DND-41 (cell line): Measurements from ENCODE around the gene AFF4.

Source experiments
- CTCF ChIP-seq: IDR thresholded peaks from 2 replicates; pipeline ENCODE4 v1.5.1; 2012; ENCODE audit warnings: borderline replicate concordance, low read length, moderate library complexity, mild to moderate bottlenecking; ENCODE audit not compliant: poor library complexity, severe bottlenecking; ENCODE audit errors: extremely low read depth
- EZH2 ChIP-seq: IDR thresholded peaks from 3 replicates; pipeline ENCODE4 v1.6.1; 2012; ENCODE audit warnings: borderline replicate concordance, low read depth, mild to moderate bottlenecking, moderate library complexity, low read length, inconsistent platforms; ENCODE audit not compliant: severe bottlenecking

DNA sequence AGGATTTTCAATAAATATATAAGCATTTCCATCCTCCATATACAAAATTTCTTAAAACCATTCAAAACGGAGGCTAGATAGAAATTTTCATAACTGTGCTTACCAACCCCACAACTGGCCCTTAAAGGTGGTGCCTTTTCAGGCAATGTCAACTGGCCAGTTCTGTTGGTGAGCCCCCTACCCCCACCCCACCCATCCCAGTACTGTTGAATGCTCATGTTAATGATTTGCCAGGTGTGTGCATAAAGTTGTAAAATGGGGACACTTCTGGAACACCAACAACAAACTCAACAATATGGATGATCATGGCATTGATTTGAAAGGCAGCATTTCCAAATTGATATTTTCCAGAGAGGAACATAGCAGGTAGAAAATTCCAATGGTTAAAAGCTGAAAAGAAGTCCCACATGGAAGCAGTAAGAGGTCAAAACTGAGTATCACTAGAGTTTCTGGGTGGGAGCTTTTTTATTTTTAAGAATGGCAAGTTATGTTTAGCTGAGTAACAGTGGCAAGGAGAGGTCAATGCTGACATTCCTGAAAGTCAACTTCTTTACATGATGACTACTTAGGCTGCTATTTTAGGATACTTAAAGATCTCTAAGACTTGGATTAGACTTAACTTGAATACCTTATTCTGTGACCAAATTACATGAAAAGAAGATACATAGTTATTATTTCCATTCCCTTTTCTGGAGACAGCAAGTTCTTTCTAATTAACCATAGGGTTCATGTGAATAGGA is 87.2 kb downstream of the AFF4 start:
- TF ChIP-seq CTCF (no peak), EZH2 (no peak)
